NT2/D1 (cell line): ENCODE measurements around the gene MYO5B.

Experiments used
- DNase-seq: peaks from one replicate; pipeline ENCODE4 v3.0.0-alpha.2; 2011; ENCODE audit warnings: low read depth, low spot score
- H3K27me3 ChIP-seq: 2 replicates; pipeline ENCODE4 v1.6.0; 2011; ENCODE audit warnings: mild to moderate bottlenecking; ENCODE audit not compliant: insufficient read length, insufficient read depth
- H3K36me3 ChIP-seq: 2 replicates; pipeline ENCODE4 v1.6.1; 2011; ENCODE audit warnings: mild to moderate bottlenecking, low read length, mixed read lengths; ENCODE audit not compliant: insufficient read depth, insufficient read length
- H3K4me1 ChIP-seq: 2 replicates; pipeline ENCODE4 v1.5.1; 2011; ENCODE audit not compliant: insufficient read depth, insufficient read length
- H3K4me3 ChIP-seq: 2 replicates; pipeline ENCODE4 v1.5.1; 2011; ENCODE audit warnings: low read depth; ENCODE audit not compliant: insufficient read length
- H3K9ac ChIP-seq: 2 replicates; pipeline ENCODE4 v1.6.0; 2011; ENCODE audit warnings: low read depth; ENCODE audit not compliant: insufficient read length
- H3K9me3 ChIP-seq: 2 replicates; pipeline ENCODE4 v1.5.1; 2011; ENCODE audit warnings: mild to moderate bottlenecking, low read length; ENCODE audit not compliant: insufficient read depth
- SUZ12 ChIP-seq: IDR thresholded peaks from 2 replicates; pipeline ENCODE4 v1.6.1; 2011; ENCODE audit not compliant: insufficient read length, insufficient read depth; ENCODE audit errors: extremely low read depth
- YY1 ChIP-seq: IDR thresholded peaks from 2 replicates; pipeline ENCODE4 v1.6.1; 2011; ENCODE audit not compliant: insufficient read length, insufficient read depth
- ZNF274 ChIP-seq: IDR thresholded peaks from 2 replicates; pipeline ENCODE4 v1.6.1; 2011; ENCODE audit warnings: mild to moderate bottlenecking, low read depth, low read length

The MYO5B gene

GRCh38 chr18:50074404-50074803 is 120.5 kb downstream of the MYO5B start:
- Histone ChIP-seq H3K9ac (no peak overlapping the region), H3K4me3 (no peak overlapping the region), H3K36me3 (no peaks in the 10 kb centered on the region), H3K27me3 (no peaks in the 10 kb centered on the region), H3K4me1 (peaks cover 6% of the 10 kb centered on the region), H3K9me3 (no peaks in the 10 kb centered on the region)
- peak; percentile 16 for DNase-seq
- TF ChIP-seq SUZ12 (no peak), ZNF274 (no peak), YY1 (no peak)

- Histone ChIP-seq H3K9ac (no peak overlapping the region), H3K4me1 (peaks cover 6% of the 10 kb centered on the region), H3K27me3 (no peaks in the 10 kb centered on the region), H3K36me3 (no peaks in the 10 kb centered on the region), H3K9me3 (no peaks in the 10 kb centered on the region), H3K4me3 (no peak overlapping the region)
- no peak for DNase-seq
- TF ChIP-seq SUZ12 (no peak), ZNF274 (no peak), YY1 (no peak)
These were observed 121.6 kb downstream of the MYO5B start for GRCh38 chr18:50073319-50073718.

DNA sequence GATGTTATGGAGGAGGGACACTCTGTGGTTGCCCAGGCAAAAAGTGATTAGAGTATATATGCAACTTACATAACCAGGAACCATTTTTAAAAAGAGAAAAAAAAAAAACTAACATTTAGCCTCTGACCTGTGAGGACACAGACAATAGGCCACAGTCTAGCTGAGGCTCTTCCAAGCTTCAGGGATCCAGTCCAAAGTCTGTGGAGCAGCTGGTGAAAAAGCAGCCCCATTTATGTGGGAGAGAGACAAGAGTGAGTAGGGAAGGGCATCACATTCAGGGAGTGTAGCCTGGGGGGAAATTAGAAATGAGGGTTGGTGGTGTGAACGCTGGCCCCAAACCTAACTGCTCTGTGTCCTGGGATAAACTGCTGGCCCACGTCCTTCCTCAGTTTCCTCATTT is 122.8 kb downstream of the MYO5B start:
- Histone ChIP-seq H3K4me1 (peaks cover 6% of the 10 kb centered on the region), H3K27me3 (no peaks in the 10 kb centered on the region), H3K4me3 (no peak overlapping the region), H3K36me3 (no peaks in the 10 kb centered on the region), H3K9me3 (no peaks in the 10 kb centered on the region), H3K9ac (no peak overlapping the region)
- no peak for TF ChIP-seq ZNF274
- DNase-seq: no peak

DNA sequence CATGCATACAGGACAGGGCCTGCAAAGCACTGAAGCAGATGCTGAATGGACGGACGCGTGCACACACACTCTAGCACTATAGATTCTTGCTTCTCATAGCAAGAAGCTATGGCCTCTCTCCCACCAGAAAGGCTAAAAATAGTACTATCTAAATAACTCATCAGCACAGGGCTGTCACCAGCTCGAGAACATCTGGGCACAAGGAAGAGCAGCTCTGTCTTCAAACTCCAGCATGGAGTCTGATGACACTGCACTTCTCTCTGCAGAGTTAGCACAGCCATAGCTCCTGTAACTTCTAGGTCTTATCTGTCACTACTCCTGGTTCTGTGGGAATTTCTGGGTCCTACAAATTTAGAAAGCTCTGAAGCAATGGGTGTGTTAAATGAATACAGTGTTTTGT is 123.5 kb downstream of the MYO5B start:
- DNase-seq: no peak
- no peak for TF ChIP-seq YY1
- no peak for TF ChIP-seq ZNF274
- no peak for TF ChIP-seq SUZ12

DNA sequence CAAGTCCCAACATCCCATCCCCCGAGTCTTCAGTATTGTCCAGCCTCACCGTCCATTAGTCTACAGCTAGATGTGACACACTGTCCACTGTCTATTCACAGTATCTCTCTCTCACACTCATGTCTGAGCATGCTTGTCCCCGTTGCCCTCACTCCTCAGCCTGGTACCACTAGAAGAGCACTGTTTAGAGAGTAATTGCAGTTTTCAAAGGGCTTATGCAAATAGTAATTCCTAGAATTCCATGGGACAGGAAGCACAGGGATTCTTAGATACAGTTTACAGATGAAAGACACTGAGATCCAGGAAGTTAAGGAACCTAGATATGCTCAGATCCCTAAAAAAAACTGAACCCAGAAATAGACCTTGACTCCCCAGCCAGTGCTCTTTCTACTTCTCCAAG is 125.5 kb downstream of the MYO5B start:
- Histone ChIP-seq H3K9me3 (no peaks in the 10 kb centered on the region), H3K27me3 (no peaks in the 10 kb centered on the region), H3K9ac (no peak overlapping the region), H3K4me1 (peaks cover 2% of the 10 kb centered on the region), H3K36me3 (no peaks in the 10 kb centered on the region), H3K4me3 (no peak overlapping the region)
- TF ChIP-seq SUZ12: no peak
- no peak for TF ChIP-seq YY1
- DNase-seq: no peak

More for the DNA sequence above, 123.5 kb downstream of the MYO5B start:
- H3K36me3 ChIP-seq: no peaks in the 10 kb centered on the region
- no peak overlapping the region for H3K9ac ChIP-seq
- no peak overlapping the region for H3K4me3 ChIP-seq
- H3K9me3 ChIP-seq: no peaks in the 10 kb centered on the region
- peaks cover 6% of the 10 kb centered on the region for H3K4me1 ChIP-seq
- H3K27me3 ChIP-seq: no peaks in the 10 kb centered on the region

DNA sequence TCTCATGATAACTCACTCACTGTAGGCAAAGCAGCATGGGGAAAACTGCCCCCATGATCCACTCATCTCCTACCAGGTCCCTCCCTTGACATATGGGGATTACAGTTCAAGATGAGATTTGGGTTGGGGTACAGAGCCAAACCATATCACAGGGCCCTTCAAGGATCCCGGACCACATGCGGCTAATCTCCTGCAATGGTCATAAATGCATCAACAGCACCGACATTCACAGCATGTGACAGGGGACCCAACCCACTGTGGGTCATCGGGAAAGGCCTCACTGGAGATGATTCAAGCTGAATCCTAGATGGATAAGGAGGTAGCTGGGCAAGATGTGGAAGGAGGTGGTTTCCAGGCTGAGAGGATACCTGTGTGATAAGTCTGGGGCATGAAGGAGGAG is 129.4 kb downstream of the MYO5B start:
- Histone ChIP-seq H3K27me3 (no peaks in the 10 kb centered on the region), H3K9me3 (no peaks in the 10 kb centered on the region), H3K4me3 (no peak overlapping the region), H3K36me3 (no peaks in the 10 kb centered on the region), H3K4me1 (no peaks in the 10 kb centered on the region), H3K9ac (no peak overlapping the region)
- no peak for DNase-seq
- TF ChIP-seq YY1 (no peak), SUZ12 (no peak), ZNF274 (no peak)

- Histone ChIP-seq H3K36me3 (no peaks in the 10 kb centered on the region), H3K9me3 (no peaks in the 10 kb centered on the region), H3K4me1 (no peaks in the 10 kb centered on the region), H3K4me3 (no peak overlapping the region), H3K27me3 (no peaks in the 10 kb centered on the region), H3K9ac (no peak overlapping the region)
- DNase-seq: no peak
- TF ChIP-seq YY1 (no peak), ZNF274 (no peak), SUZ12 (no peak)
These were observed 129.9 kb downstream of the MYO5B start for GRCh38 chr18:50065039-50065438.

DNA sequence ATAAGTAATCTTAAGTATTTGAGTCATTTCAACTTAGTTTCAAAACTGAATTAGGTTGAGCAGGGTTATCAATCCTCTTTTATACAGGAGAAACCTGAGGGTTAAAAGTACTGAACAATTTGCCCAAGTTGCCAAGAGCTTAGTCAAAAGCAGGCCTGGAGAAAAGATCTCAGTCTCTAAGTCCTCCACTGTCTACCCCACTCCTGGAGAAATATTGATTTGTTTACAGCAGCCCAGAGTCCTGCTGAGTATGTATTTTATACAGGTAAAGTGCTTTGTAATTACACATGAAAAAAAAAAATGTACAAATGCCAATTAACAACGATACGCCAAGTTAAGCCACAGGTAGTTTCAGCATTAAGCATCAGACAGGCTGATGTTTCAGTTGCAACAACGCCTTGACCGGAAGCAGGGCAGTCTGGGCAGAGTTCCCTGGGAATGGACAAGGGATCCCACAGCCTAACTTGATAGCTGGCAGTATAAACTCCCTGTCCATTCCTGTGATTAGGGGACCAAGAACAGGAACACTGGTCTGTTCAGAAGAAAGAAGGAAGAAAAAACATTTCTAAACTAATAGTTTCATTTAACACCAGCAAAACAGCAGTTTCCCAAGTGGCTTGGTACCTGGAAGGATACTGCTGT is 132.9 kb downstream of the MYO5B start:
- Histone ChIP-seq H3K36me3 (no peaks in the 10 kb centered on the region), H3K9me3 (no peaks in the 10 kb centered on the region), H3K9ac (no peak overlapping the region), H3K4me1 (no peaks in the 10 kb centered on the region), H3K4me3 (no peak overlapping the region), H3K27me3 (no peaks in the 10 kb centered on the region)
- TF ChIP-seq ZNF274: no peak
- no peak for TF ChIP-seq SUZ12
- TF ChIP-seq YY1: no peak
- DNase-seq: no peak
